Immature natural killer cell (primary cell): ENCODE measurements around the gene TRIM62. TPM values are rescaled to one million over a fixed set of nuclear protein-coding genes. Genes with fewer than 3 reads are reported as not detected.
A peak's percentile ranks its signal among the peaks of the same experiment; 100 is the strongest.
"Not testable (repeated sequence)": the region's sequence is repeated elsewhere in the genome, so short reads cannot be mapped to it uniquely, and the experiment has no call there.

ENCODE experiments used
- DNase-seq, 3 donors: peaks; one replicate each; pipeline ENCODE4 v3.0.0; 2022; ENCODE audit warnings: mixed read lengths in 1 of 3
- H3K27ac Mint-ChIP-seq, 6 donors: one replicate each; pipeline ENCODE4 v1.8.0; 2020; ENCODE audit warnings: mixed read lengths in 6 of 6, mild to moderate bottlenecking in 5 of 6, inconsistent platforms in 4 of 6, moderate library complexity in 3 of 6
- H3K27me3 Mint-ChIP-seq, 3 donors: one replicate each; pipeline ENCODE4 v1.8.0; 2020 to 2021; ENCODE audit warnings: low read depth in 3 of 3, mild to moderate bottlenecking in 3 of 3, mixed read lengths in 3 of 3, moderate library complexity in 3 of 3, inconsistent platforms in 1 of 3
- H3K36me3 Mint-ChIP-seq, 3 donors: one replicate each; pipeline ENCODE4 v1.8.0; 2020; ENCODE audit warnings: mixed read lengths in 3 of 3, inconsistent platforms in 2 of 3, mild to moderate bottlenecking in 2 of 3
- H3K4me1 Mint-ChIP-seq, 2 donors: one replicate each; pipeline ENCODE4 v1.8.0; 2020; ENCODE audit warnings: inconsistent platforms in 2 of 2, mild to moderate bottlenecking in 2 of 2, mixed read lengths in 2 of 2, moderate library complexity in 1 of 2
- H3K4me3 Mint-ChIP-seq, 5 donors: one replicate each; pipeline ENCODE4 v1.8.0; 2020; ENCODE audit warnings: mild to moderate bottlenecking in 5 of 5, mixed read lengths in 5 of 5, inconsistent platforms in 3 of 5, moderate library complexity in 3 of 5
- H3K9me3 Mint-ChIP-seq, 6 donors: one replicate each; pipeline ENCODE4 v1.8.0; 2020; ENCODE audit warnings: mild to moderate bottlenecking in 6 of 6, mixed read lengths in 6 of 6, inconsistent platforms in 4 of 6, moderate library complexity in 3 of 6
- polyA plus RNA-seq, 3 donors: library from polyadenylated mRNA; unstranded; fragments of 300-500 nt; fragmentation: Illumina TruSeq; gene quantifications; one replicate each; pipeline ENCODE4 v1.2.3, GENCODE V29; 2021

Gene TRIM62
- polyA plus RNA-seq, 3 donors from 2014 or later = 2.5 to 8.0 TPM; not detected in 1

GRCh38 chr1:33130297-33130696, 51.5 kb downstream of the TRIM62 start:
- DNase-seq = no peak
- Mint-ChIP-seq H3K27me3 (peaks cover 8 to 10% (median 10%) of the 10 kb centered on the region in 3 donors), H3K36me3 (peaks cover 6 to 16% (median 10%) of the 10 kb centered on the region in 3 donors), H3K4me1 (peaks cover 64 to 75% of the 10 kb centered on the region in 2 donors), H3K9me3 (no peaks in the 10 kb centered on the region), H3K27ac (peak overlapping the region in 5 of 6 donors; percentile 9 to 64 (median 42)), H3K4me3 (peak overlapping the region in 4 of 5 donors; percentile 9 to 74 (median 38))

- H3K36me3 Mint-ChIP-seq = peaks cover 7 to 17% (median 11%) of the 10 kb centered on the region in 3 donors
- H3K4me3 Mint-ChIP-seq = peak overlapping the region; percentile 0 to 62 (median 3)
- DNase-seq = no peak
- peaks cover 65 to 76% of the 10 kb centered on the region in 2 donors for H3K4me1 Mint-ChIP-seq
- peak overlapping the region in 5 of 6 donors; percentile 31 to 63 (median 51) for H3K27ac Mint-ChIP-seq
- H3K27me3 Mint-ChIP-seq = peaks cover 5 to 10% (median 10%) of the 10 kb centered on the region in 3 donors
- H3K9me3 Mint-ChIP-seq = no peaks in the 10 kb centered on the region
These were observed 53.1 kb downstream of the TRIM62 start for GRCh38 chr1:33128781-33129180.

GRCh38 chr1:33127001-33127823, 54.6 kb downstream of the TRIM62 start:
- H3K36me3 Mint-ChIP-seq = peaks cover 4 to 6% (median 5%) of the 10 kb centered on the region in 3 donors
- H3K27ac Mint-ChIP-seq = peak overlapping the region; percentile 86 to 97 (median 96)
- H3K4me1 Mint-ChIP-seq = peaks cover 60 to 68% of the 10 kb centered on the region in 2 donors
- H3K9me3 Mint-ChIP-seq = no peaks in the 10 kb centered on the region
- H3K27me3 Mint-ChIP-seq = peaks cover 5 to 10% (median 9%) of the 10 kb centered on the region in 3 donors
- peak overlapping the region; percentile 95 to 96 (median 95) for H3K4me3 Mint-ChIP-seq
- peak; percentile 98 to 99 (median 99) for DNase-seq

GRCh38 chr1:33126411-33127000, 55.3 kb downstream of the TRIM62 start:
- H3K36me3 Mint-ChIP-seq = peaks cover 4 to 9% (median 5%) of the 10 kb centered on the region in 3 donors
- DNase-seq = no peak
- H3K4me3 Mint-ChIP-seq = peak overlapping the region; percentile 95 to 96 (median 95)
- H3K27me3 Mint-ChIP-seq = peaks cover 5 to 10% (median 9%) of the 10 kb centered on the region in 3 donors
- H3K27ac Mint-ChIP-seq = peak overlapping the region; percentile 86 to 97 (median 96)
- H3K4me1 Mint-ChIP-seq = peaks cover 54 to 61% of the 10 kb centered on the region in 2 donors
- H3K9me3 Mint-ChIP-seq = no peaks in the 10 kb centered on the region

GRCh38 chr1:33124647-33125046, 57.2 kb downstream of the TRIM62 start:
- H3K9me3 Mint-ChIP-seq, H3K4me3 Mint-ChIP-seq, DNase-seq, H3K36me3 Mint-ChIP-seq, H3K27me3 Mint-ChIP-seq, H3K27ac Mint-ChIP-seq: not testable (repeated sequence)
- peaks cover 41 to 44% of the 10 kb centered on the region in 2 donors for H3K4me1 Mint-ChIP-seq

GRCh38 chr1:33123266-33123665, 58.6 kb downstream of the TRIM62 start:
- no peak for DNase-seq
- Mint-ChIP-seq H3K27ac (no peak overlapping the region), H3K27me3 (peaks cover 6 to 9% (median 7%) of the 10 kb centered on the region in 3 donors), H3K4me1 (peaks cover 28 to 30% of the 10 kb centered on the region in 2 donors), H3K4me3 (no peak overlapping the region), H3K36me3 (peaks cover 4 to 9% (median 5%) of the 10 kb centered on the region in 3 donors), H3K9me3 (no peaks in the 10 kb centered on the region)

- no peak overlapping the region for H3K27ac Mint-ChIP-seq
- H3K9me3 Mint-ChIP-seq = no peaks in the 10 kb centered on the region
- no peak overlapping the region for H3K4me3 Mint-ChIP-seq
These were observed 59.2 kb downstream of the TRIM62 start for GRCh38 chr1:33122483-33123178.

GRCh38 chr1:33121728-33122127, 60.1 kb downstream of the TRIM62 start:
- peaks cover 4 to 9% (median 5%) of the 10 kb centered on the region in 3 donors for H3K36me3 Mint-ChIP-seq
- no peak overlapping the region for H3K27ac Mint-ChIP-seq
- peaks cover 0 to 2% (median 1%) of the 10 kb centered on the region in 3 donors for H3K27me3 Mint-ChIP-seq
- peaks cover 15% of the 10 kb centered on the region in 2 donors for H3K4me1 Mint-ChIP-seq
- no peak overlapping the region for H3K4me3 Mint-ChIP-seq
- DNase-seq = no peak
- H3K9me3 Mint-ChIP-seq = no peaks in the 10 kb centered on the region

More at GRCh38 chr1:33122483-33123178, 59.2 kb downstream of the TRIM62 start:
- peaks cover 4 to 9% (median 5%) of the 10 kb centered on the region in 3 donors for H3K36me3 Mint-ChIP-seq
- DNase-seq = no peak
- H3K4me1 Mint-ChIP-seq = peaks cover 24% of the 10 kb centered on the region in 2 donors
- peaks cover 6 to 9% (median 7%) of the 10 kb centered on the region in 3 donors for H3K27me3 Mint-ChIP-seq

- Mint-ChIP-seq H3K36me3 (peaks cover 4 to 8% (median 7%) of the 10 kb centered on the region in 3 donors), H3K9me3 (no peaks in the 10 kb centered on the region), H3K4me1 (peaks cover 4% of the 10 kb centered on the region in 2 donors), H3K4me3 (no peak overlapping the region), H3K27ac (no peak overlapping the region), H3K27me3 (peaks cover 1 to 4% (median 2%) of the 10 kb centered on the region in 3 donors)
- no peak for DNase-seq
These were observed 61.2 kb downstream of the TRIM62 start for GRCh38 chr1:33120436-33121231.

GRCh38 chr1:33119532-33120217, 62.2 kb downstream of the TRIM62 start:
- DNase-seq = no peak
- Mint-ChIP-seq H3K4me1 (no peaks in the 10 kb centered on the region), H3K4me3 (no peak overlapping the region), H3K27me3 (peaks cover 1 to 4% (median 2%) of the 10 kb centered on the region in 3 donors), H3K9me3 (no peaks in the 10 kb centered on the region), H3K27ac (peak overlapping the region in 1 of 6 donors; percentile 45), H3K36me3 (peaks cover 0 to 3% (median 3%) of the 10 kb centered on the region in 3 donors)

GRCh38 chr1:33119050-33119449, 62.8 kb downstream of the TRIM62 start:
- Mint-ChIP-seq H3K9me3 (no peaks in the 10 kb centered on the region), H3K27ac (peak overlapping the region in 1 of 6 donors; percentile 45), H3K4me3 (no peak overlapping the region), H3K27me3 (peaks cover 1 to 4% (median 2%) of the 10 kb centered on the region in 3 donors), H3K36me3 (peaks cover 0 to 3% (median 3%) of the 10 kb centered on the region in 3 donors), H3K4me1 (no peaks in the 10 kb centered on the region)
- DNase-seq = no peak

GRCh38 chr1:33118274-33118673, 63.6 kb downstream of the TRIM62 start:
- Mint-ChIP-seq H3K4me1 (no peaks in the 10 kb centered on the region), H3K27ac (peak overlapping the region in 2 of 6 donors; percentile 4 to 15), H3K36me3 (peaks cover 0 to 3% (median 3%) of the 10 kb centered on the region in 3 donors), H3K4me3 (no peak overlapping the region), H3K27me3 (peaks cover 1 to 4% (median 2%) of the 10 kb centered on the region in 3 donors), H3K9me3 (no peaks in the 10 kb centered on the region)
- no peak for DNase-seq
